HCT116 (cell line): ENCODE data around the gene CHID1. TPM values are rescaled to one million over a fixed set of nuclear protein-coding genes. Genes with fewer than 3 reads are reported as not detected.

Source experiments
- ATAC-seq: fragments of 200-7000 bp; cut with Tn5 transposase; 2 replicates; pipeline ENCODE4 v1.9.1; 2020; ENCODE audit warnings: mild to moderate bottlenecking, moderate library complexity
- BruUV-seq: library from RNA; stranded (reverse); fragments of 400-500 nt; replicated peaks from 2 replicates; lab custom pipeline; 2021; lab: Mats Ljungman, UMichigan
- CTCF ChIA-PET: fragments of 300-600 bp; sonication (Branson Sonifier 250); formaldehyde crosslinking; loops from one replicate; lab custom pipeline; 2021; ENCODE audit warnings: antibody characterized with exemption; lab: Charles Lee
- POLR2A ChIA-PET: fragments of 300-600, 350-600 bp; sonication (Branson Sonifier 250); formaldehyde crosslinking; loops from one replicate; lab custom pipeline; 2021; ENCODE audit warnings: antibody characterized with exemption; lab: Charles Lee
- RAD21 ChIA-PET, 2 experiments: fragments of 300-600 bp; sonication (Branson Sonifier 250); formaldehyde crosslinking; loops; one replicate each; lab custom pipeline; 2023; ENCODE audit warnings: low total read pairs in 2 of 2; ENCODE audit not compliant: uncharacterized antibody in 2 of 2, unreplicated experiment in 2 of 2, low non-redundant PET in 1 of 2; lab: Charles Lee
- DNase-seq: peaks from one replicate; pipeline ENCODE4 v3.0.0-alpha.2; 2010; ENCODE audit warnings: low read depth, low spot score
- H2AFZ ChIP-seq: fragments of 200-600 bp; shearing (Covaris generic), sonication (generic); 2 replicates; pipeline ENCODE4 v1.6.1; 2017; ENCODE audit warnings: low read depth, mixed run types, mixed read lengths, antibody characterized with exemption, low read length; ENCODE audit not compliant: poor library complexity, severe bottlenecking
- H3K27ac ChIP-seq: 2 replicates; pipeline ENCODE4 v1.5.1; 2012; ENCODE audit warnings: low read depth, low read length
- H3K27me3 ChIP-seq: fragments of 200-600 bp; sonication (generic); 2 replicates; pipeline ENCODE4 v1.6.1; 2016; ENCODE audit warnings: mixed run types, low read length, mixed read lengths; ENCODE audit not compliant: insufficient read depth
- H3K36me3 ChIP-seq, 2 experiments: fragments of 200-500 bp in 1 of 2; fragments of 200-600 bp in 1 of 2; sonication (Bioruptor generic) in 1 of 2; sonication (generic) in 1 of 2; 2 replicates each; pipeline versions ENCODE4 v1.5.1 to v1.6.1; 2014 to 2016; ENCODE audit warnings: low read length in 2 of 2, inconsistent platforms in 1 of 2, mixed read lengths in 1 of 2, mixed run types in 1 of 2; ENCODE audit not compliant: insufficient read depth in 2 of 2, control insufficient read depth in 1 of 2
- H3K4me1 ChIP-seq, 2 experiments: fragments of 200-600 bp in 1 of 2; sonication (generic) in 1 of 2; 2 replicates each; pipeline versions ENCODE4 v1.5.1 to v1.6.1; 2012 to 2017; ENCODE audit warnings: low read length in 2 of 2, inconsistent platforms in 1 of 2, mild to moderate bottlenecking in 1 of 2, mixed read lengths in 1 of 2, mixed run types in 1 of 2, moderate library complexity in 1 of 2; ENCODE audit not compliant: insufficient read depth in 2 of 2, control insufficient read depth in 1 of 2
- H3K4me2 ChIP-seq: fragments of 200-600 bp; sonication (generic); 2 replicates; pipeline ENCODE4 v1.6.1; 2017; ENCODE audit warnings: mixed run types, low read length, mixed read lengths
- H3K4me3 ChIP-seq, 2 experiments: fragments of 200-600 bp in 1 of 2; sonication (generic) in 1 of 2; replicated peaks in 1 of 2; 2 replicates each; pipeline ENCODE4 v1.5.1; 2011 to 2016; ENCODE audit warnings: low read length in 2 of 2, control low read depth in 1 of 2, low read depth in 1 of 2, mild to moderate bottlenecking in 1 of 2, mixed read lengths in 1 of 2, mixed run types in 1 of 2
- H3K79me2 ChIP-seq: fragments of 200-600 bp; sonication (generic); 2 replicates; pipeline ENCODE4 v1.6.1; 2017; ENCODE audit warnings: mild to moderate bottlenecking, mixed run types, low read length, moderate library complexity, mixed read lengths; ENCODE audit not compliant: insufficient read depth
- H3K9ac ChIP-seq: fragments of 200-600 bp; sonication (generic); 2 replicates; pipeline ENCODE4 v1.6.1; 2016; ENCODE audit warnings: low read length, mixed read lengths
- H3K9me2 ChIP-seq: fragments of 200-600 bp; sonication (generic), shearing (Covaris generic); 2 replicates; pipeline ENCODE4 v1.6.1; 2017; ENCODE audit warnings: mixed run types, mild to moderate bottlenecking, moderate library complexity; ENCODE audit not compliant: insufficient read depth
- H3K9me3 ChIP-seq, 2 experiments: fragments of 200-500 bp in 1 of 2; fragments of 200-600 bp in 1 of 2; sonication (Bioruptor generic) in 1 of 2; sonication (generic) in 1 of 2; 2 replicates each; pipeline ENCODE4 v1.6.1; 2014 to 2017; ENCODE audit warnings: low read length in 2 of 2, mixed read lengths in 2 of 2, inconsistent platforms in 1 of 2, low read depth in 1 of 2, mild to moderate bottlenecking in 1 of 2, mixed run types in 1 of 2, moderate library complexity in 1 of 2; ENCODE audit not compliant: control insufficient read depth in 1 of 2, insufficient read depth in 1 of 2
- H4K20me1 ChIP-seq: fragments of 200-600 bp; sonication (generic), shearing (Covaris generic); 2 replicates; pipeline ENCODE4 v1.6.1; 2017; ENCODE audit warnings: mixed run types, mild to moderate bottlenecking, moderate library complexity; ENCODE audit not compliant: insufficient read depth
- CBX3 ChIP-seq: IDR thresholded peaks from 2 replicates; pipeline ENCODE4 v1.6.1; 2012; ENCODE audit warnings: low read depth
- EGR1 ChIP-seq: IDR thresholded peaks from 2 replicates; pipeline ENCODE4 v1.6.1; 2012; ENCODE audit warnings: low read depth
- FOSL1 ChIP-seq: IDR thresholded peaks from 2 replicates; pipeline ENCODE4 v1.6.1; 2012; ENCODE audit warnings: low read depth
- POLR2AphosphoS5 ChIP-seq: IDR thresholded peaks from 2 replicates; pipeline ENCODE4 v1.6.1; 2011; ENCODE audit warnings: mild to moderate bottlenecking, low read depth, low read length, moderate library complexity
- REST ChIP-seq: IDR thresholded peaks from 2 replicates; pipeline ENCODE4 v1.6.1; 2012; ENCODE audit warnings: low read depth
- SIN3A ChIP-seq: IDR thresholded peaks from 2 replicates; pipeline ENCODE4 v1.6.1; 2012; ENCODE audit warnings: low read depth
- SRF ChIP-seq: IDR thresholded peaks from 2 replicates; pipeline ENCODE4 v1.6.1; 2012; ENCODE audit warnings: low read depth
- ZBTB33 ChIP-seq: IDR thresholded peaks from 2 replicates; pipeline ENCODE4 v1.6.1; 2011; ENCODE audit warnings: mild to moderate bottlenecking, low read length, moderate library complexity; ENCODE audit not compliant: insufficient replicate concordance; ENCODE audit errors: extremely low read depth
- intact Hi-C: fragments of 100-400 bp; cut with micrococcal nuclease; formaldehyde crosslinking; loops from 2 replicates; pipeline ENCODE4 v1.10.0; 2022
- total RNA-seq: library from RNA; stranded (reverse); gene quantifications from one replicate; pipeline ENCODE4 v1.2.1, GENCODE V29; 2021; ENCODE audit not compliant: unreplicated experiment
- TF ChIP-seq, protein P1 (sequence below): IDR thresholded peaks from 2 replicates; pipeline ENCODE4 v1.6.1; 2012
- TF ChIP-seq, protein P2 (sequence below), 3 experiments: fragments of 200-600 bp in 1 of 3; sonication (generic) in 1 of 3; IDR thresholded peaks in 2 of 3; conservative IDR thresholded peaks in 1 of 3; 2 replicates each; pipeline ENCODE4 v1.5.1; 2012 to 2017; ENCODE audit warnings: low read depth in 2 of 3, low read length in 2 of 3, antibody characterized with exemption in 1 of 3, borderline replicate concordance in 1 of 3, control low read depth in 1 of 3, mild to moderate bottlenecking in 1 of 3, mixed read lengths in 1 of 3, mixed run types in 1 of 3, moderate library complexity in 1 of 3; ENCODE audit not compliant: insufficient read depth in 1 of 3

The CHID1 gene
- total RNA-seq, 1 experiment from 2014 or later: 102 TPM

- TF ChIP-seq ZBTB33 (no peak), FOSL1 (no peak), SRF (no peak)
- TF ChIP-seq, all 23 proteins: peak for 0
Measured at GRCh38 chr11:931385-931784, 20.8 kb upstream of the CHID1 start (continued).

GRCh38 chr11:929405-929804 is 18.8 kb upstream of the CHID1 start:
- no peaks in the 10 kb centered on the region for H3K9me3 ChIP-seq
- no peak overlapping the region for H3K4me2 ChIP-seq
- no peak overlapping the region for H3K9ac ChIP-seq
- ATAC-seq (no peak), DNase-seq (no peak)
- no peaks in the 10 kb centered on the region for H3K27me3 ChIP-seq
- H2AFZ ChIP-seq: no peak overlapping the region
- intact Hi-C loops: loop anchor here (5.0 kb wide), 1 partner anchor 133 kb away; no protein-coding TSS in a partner anchor
- RAD21 ChIA-PET: no interaction called here
- no peaks in the 10 kb centered on the region; the same call in 1 of the 2 replicates for H4K20me1 ChIP-seq
- H3K27ac ChIP-seq: no peak overlapping the region
- BruUV-seq: no TSS peak
- no peaks in the 10 kb centered on the region for H3K9me2 ChIP-seq
- TF ChIP-seq, protein P1, sequence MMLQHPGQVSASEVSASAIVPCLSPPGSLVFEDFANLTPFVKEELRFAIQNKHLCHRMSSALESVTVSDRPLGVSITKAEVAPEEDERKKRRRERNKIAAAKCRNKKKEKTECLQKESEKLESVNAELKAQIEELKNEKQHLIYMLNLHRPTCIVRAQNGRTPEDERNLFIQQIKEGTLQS: no peak
- TF ChIP-seq SIN3A (no peak), REST (no peak), ZBTB33 (no peak), FOSL1 (no peak), CBX3 (no peak), EGR1 (no peak), POLR2AphosphoS5 (no peak)
- TF ChIP-seq, protein P2, sequence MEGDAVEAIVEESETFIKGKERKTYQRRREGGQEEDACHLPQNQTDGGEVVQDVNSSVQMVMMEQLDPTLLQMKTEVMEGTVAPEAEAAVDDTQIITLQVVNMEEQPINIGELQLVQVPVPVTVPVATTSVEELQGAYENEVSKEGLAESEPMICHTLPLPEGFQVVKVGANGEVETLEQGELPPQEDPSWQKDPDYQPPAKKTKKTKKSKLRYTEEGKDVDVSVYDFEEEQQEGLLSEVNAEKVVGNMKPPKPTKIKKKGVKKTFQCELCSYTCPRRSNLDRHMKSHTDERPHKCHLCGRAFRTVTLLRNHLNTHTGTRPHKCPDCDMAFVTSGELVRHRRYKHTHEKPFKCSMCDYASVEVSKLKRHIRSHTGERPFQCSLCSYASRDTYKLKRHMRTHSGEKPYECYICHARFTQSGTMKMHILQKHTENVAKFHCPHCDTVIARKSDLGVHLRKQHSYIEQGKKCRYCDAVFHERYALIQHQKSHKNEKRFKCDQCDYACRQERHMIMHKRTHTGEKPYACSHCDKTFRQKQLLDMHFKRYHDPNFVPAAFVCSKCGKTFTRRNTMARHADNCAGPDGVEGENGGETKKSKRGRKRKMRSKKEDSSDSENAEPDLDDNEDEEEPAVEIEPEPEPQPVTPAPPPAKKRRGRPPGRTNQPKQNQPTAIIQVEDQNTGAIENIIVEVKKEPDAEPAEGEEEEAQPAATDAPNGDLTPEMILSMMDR (IDR thresholded peaks at IDR 0.05 in 2 of 3, conservative IDR thresholded peaks at IDR 0.05 in 1 of 3; ENCODE audit: borderline replicate concordance in 1 of 3, insufficient read depth in 1 of 3, low read depth in 2 of 3, low read length in 2 of 3): no peak
- POLR2A ChIA-PET: no interaction called here
- CTCF ChIA-PET: no interaction called here
- peaks cover 81% of the 10 kb centered on the region for H3K79me2 ChIP-seq
- no peak overlapping the region for H3K4me3 ChIP-seq
- peaks cover 5 to 17% of the 10 kb centered on the region in 2 experiments; a peak in 2 of 4 replicates for H3K36me3 ChIP-seq
- peaks cover 0 to 11% of the 10 kb centered on the region in 2 experiments; a peak in 2 of 4 replicates for H3K4me1 ChIP-seq
